ENCODE measurements around the gene ALPK3. TPM values are rescaled to one million over a fixed set of nuclear protein-coding genes. Genes with fewer than 3 reads are reported as not detected.

Gene ALPK3
- total RNA-seq, 1 donor from 2014 or later = 118 TPM

GRCh38 chr15:84818261-84819131 is 1.3 kb downstream of the ALPK3 start:
- intact Hi-C loops (cut with micrococcal nuclease) = no loop called here
- DNase-seq (no peak), ATAC-seq (peak; percentile 14)

GRCh38 chr15:84819291-84819768 is 2.2 kb downstream of the ALPK3 start:
- intact Hi-C loops (cut with micrococcal nuclease) = no loop called here
- DNase-seq (peak; percentile 85), ATAC-seq (peak; percentile 52)

GRCh38 chr15:84819791-84820190 is 2.6 kb downstream of the ALPK3 start:
- intact Hi-C loops (cut with micrococcal nuclease) = no loop called here
- DNase-seq (no peak), ATAC-seq (no peak)

- ATAC-seq (no peak), DNase-seq (peak; percentile 63)
- intact Hi-C loops (cut with micrococcal nuclease) = no loop called here
Measured at GRCh38 chr15:84821501-84822021, 4.4 kb downstream of the ALPK3 start.

GRCh38 chr15:84822653-84823281 is 5.6 kb downstream of the ALPK3 start:
- ATAC-seq (peak; percentile 17), DNase-seq (no peak)
- intact Hi-C loops (cut with micrococcal nuclease) = no loop called here

- DNase-seq = no peak
- intact Hi-C loops (cut with micrococcal nuclease) = no loop called here
- ATAC-seq = no peak
Measured at GRCh38 chr15:84823282-84823878, 6.2 kb downstream of the ALPK3 start.

- ATAC-seq (peak; percentile 60), DNase-seq (peak; percentile 54)
- intact Hi-C loops (cut with micrococcal nuclease) = no loop called here
Measured at GRCh38 chr15:84824260-84825007, 7.3 kb downstream of the ALPK3 start.

- intact Hi-C loops (cut with micrococcal nuclease) = no loop called here
- ATAC-seq (peak; percentile 7), DNase-seq (peak; percentile 54)
Measured at GRCh38 chr15:84826369-84826823, 9.2 kb downstream of the ALPK3 start.

- intact Hi-C loops (cut with micrococcal nuclease) = no loop called here
- DNase-seq (no peak), ATAC-seq (no peak)
Measured at GRCh38 chr15:84827246-84827645, 10.1 kb downstream of the ALPK3 start.

- peak; percentile 64 for DNase-seq
- intact Hi-C loops (cut with micrococcal nuclease) = no loop called here
- peak; percentile 48 for ATAC-seq
Measured at GRCh38 chr15:84828086-84828908, 11.1 kb downstream of the ALPK3 start.

GRCh38 chr15:84829428-84829827 is 12.3 kb downstream of the ALPK3 start:
- intact Hi-C loops (cut with micrococcal nuclease) = no loop called here
- ATAC-seq (no peak), DNase-seq (no peak)

- ATAC-seq = peak; percentile 4
- no peak for DNase-seq
- intact Hi-C loops (cut with micrococcal nuclease) = no loop called here
Measured at GRCh38 chr15:84830036-84830435, 12.9 kb downstream of the ALPK3 start.

- no peak for ATAC-seq
- intact Hi-C loops (cut with micrococcal nuclease) = no loop called here
- no peak for DNase-seq
Measured at GRCh38 chr15:84831028-84831427, 13.9 kb downstream of the ALPK3 start.

- intact Hi-C loops (cut with micrococcal nuclease) = no loop called here
- ATAC-seq (no peak), DNase-seq (no peak)
Measured at GRCh38 chr15:84831613-84832012, 14.5 kb downstream of the ALPK3 start.

- intact Hi-C loops (cut with micrococcal nuclease) = no loop called here
- no peak for ATAC-seq
Measured at GRCh38 chr15:84832448-84833040, 15.4 kb downstream of the ALPK3 start.

GRCh38 chr15:84833447-84834228 is 16.5 kb downstream of the ALPK3 start:
- ATAC-seq = peak; percentile 15
- intact Hi-C loops (cut with micrococcal nuclease) = no loop called here
- DNase-seq = peak; percentile 28

More at GRCh38 chr15:84832448-84833040, 15.4 kb downstream of the ALPK3 start:
- DNase-seq = no peak

Data from left ventricle myocardium superior (tissue), 1 donor.